HuH-7.5 (cell line): Measurements from ENCODE around the gene OXGR1.
"Not testable (repeated sequence)": the region's sequence is repeated elsewhere in the genome, so short reads cannot be mapped to it uniquely, and the experiment has no call there.

ENCODE experiments used
- DNase-seq: peaks from one replicate; pipeline ENCODE4 v3.0.0; 2011; ENCODE audit warnings: low spot score

The OXGR1 gene

DNA sequence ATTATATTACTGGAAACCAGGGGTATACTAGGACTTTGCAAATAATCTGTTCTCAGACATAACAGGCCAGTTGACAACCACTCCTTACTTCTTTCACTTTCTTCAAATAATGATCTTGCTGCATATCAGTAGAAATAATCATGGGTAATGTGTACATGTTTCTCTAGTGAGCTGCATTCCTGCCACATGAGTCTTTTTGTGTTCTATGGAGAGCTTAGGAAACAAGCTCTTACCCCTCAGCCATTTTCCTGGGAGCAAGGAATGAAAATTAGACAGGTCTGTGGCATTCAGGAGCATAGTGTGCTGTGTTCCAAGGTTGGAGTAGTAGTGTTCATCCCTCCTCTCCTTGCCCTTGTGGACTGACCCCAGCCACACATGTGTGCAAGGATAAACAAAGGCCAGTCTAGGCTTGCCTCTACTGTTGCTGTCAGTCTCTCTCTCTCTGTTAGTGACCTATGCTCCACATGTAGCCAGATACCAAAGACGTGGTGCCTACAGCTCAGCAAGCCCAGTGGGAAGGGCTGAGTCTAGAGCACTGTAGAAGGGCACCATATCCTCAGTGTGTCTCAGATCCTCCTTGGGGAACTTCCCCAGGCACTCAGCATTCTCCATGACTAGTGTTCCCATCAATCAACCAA is 11.5 kb upstream of the OXGR1 start:
- DNase-seq, result no peak

DNA sequence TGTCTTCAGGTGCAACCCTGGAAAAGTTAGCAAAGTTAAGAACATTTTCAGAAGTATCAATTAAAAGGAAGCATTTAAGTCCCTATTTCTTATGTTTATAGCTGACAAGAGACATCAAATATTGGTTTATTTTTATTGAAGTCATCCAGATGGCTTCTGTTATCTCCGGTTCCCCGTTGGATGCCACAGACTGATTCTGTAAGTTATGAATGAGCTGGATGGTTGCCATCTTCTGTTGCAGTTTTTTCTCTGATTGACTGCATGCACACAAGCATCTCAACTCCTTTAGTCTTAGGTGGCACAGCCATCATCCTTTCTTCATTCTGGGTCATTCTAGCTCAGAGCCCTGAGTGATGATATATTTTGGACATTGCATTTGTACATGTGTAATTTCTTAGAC is 10.6 kb upstream of the OXGR1 start:
- no peak for DNase-seq

DNA sequence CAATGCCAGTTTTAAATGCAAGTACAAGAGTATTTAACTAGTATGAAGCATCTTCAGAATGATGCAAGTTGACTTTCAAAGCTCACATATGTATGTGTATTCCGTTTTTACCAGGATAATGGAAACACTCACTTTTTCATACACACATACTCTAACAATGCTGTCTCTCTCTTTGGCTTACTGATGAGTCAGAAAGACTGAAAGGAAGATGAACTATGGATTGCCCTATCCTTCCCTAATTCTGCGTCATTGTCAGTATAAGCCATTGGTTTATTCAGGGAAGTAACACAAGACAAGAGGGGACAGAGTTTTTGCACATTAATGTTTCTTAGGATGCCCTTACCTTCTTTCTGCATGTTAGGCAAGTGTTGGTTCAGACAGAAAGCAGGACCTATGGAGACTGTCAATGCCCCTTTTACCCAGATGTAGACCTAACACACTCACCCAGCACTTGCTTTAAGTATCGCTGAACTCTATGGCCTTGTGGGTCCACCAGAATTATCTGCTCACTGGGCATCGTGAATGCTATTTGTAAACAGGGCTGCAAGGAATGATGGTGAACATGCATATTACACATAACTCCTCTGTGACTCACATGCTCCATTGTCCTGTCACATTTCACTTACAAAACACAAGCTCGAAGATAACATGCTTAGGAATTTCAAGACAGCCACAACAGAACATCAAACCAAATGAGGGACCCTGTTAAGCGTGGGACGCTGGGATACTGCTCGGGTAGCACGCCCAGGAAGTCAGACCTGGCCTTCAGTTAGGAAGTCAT is 10.0 kb upstream of the OXGR1 start:
- DNase-seq, result no peak

DNA sequence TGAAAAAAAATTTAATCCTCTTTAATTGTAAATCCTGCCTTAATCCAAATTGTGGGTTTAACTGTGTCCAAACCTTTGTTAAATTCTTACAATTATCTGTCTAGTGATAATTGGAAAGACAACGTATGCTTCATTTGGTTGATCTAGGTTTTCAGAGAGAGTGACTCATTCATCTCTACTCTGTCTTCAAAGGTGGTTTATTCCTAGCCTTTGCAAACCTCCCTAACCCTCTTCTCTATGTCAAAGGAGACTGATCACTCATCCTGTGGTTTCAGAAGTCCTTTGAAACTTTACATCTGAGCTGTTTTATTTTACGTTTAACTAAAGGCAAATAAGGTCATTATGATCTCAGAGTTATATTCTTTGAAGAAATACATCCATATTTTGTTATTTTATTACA is 8.8 kb upstream of the OXGR1 start:
- DNase-seq, result no peak

GRCh38 chr13:97002581-97002980 is 8.3 kb upstream of the OXGR1 start:
- no peak for DNase-seq

GRCh38 chr13:97001636-97002035 is 7.4 kb upstream of the OXGR1 start:
- no peak for DNase-seq

GRCh38 chr13:97000295-97000925 is 6.1 kb upstream of the OXGR1 start:
- DNase-seq, result no peak

DNA sequence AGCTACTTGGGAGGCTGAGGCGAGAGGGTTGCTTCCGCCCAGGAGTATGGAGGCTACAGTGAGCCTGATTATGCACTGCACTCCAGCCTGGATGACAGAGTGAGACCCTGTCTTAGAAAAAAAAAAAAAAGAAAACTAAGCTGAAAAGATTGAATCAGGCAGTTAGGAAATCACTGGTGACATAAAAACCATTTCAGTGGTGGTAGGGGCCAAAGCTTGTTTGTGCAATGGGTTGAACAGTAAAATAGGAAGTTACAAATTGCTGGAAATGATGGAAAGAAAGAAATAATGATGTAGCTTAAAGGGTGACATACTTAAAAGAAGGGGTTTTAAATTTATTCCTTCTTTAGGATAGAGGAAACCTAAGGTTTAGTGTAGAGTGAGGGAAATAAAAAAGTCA is 4.8 kb upstream of the OXGR1 start:
- DNase-seq, result no peak

DNA sequence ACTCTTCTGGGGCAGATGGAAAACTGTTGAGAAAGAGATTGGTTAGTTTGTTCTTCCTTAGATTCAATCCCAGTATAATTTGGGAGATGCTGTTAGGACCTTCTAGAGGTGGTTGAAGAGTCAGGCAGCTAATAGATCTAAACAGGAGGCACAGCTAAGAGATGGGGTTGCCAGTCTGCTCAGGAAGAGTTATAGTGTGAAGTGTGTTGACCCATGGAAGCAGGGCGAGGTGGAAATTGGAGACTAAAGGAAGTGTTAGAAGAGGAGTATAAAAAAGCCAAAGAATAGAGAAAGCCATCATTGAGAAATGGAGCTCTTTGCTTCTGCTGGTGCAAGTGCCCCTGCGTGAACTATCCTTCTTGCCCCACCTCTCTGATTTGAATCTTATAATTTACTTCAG is 3.8 kb upstream of the OXGR1 start:
- DNase-seq, result no peak

GRCh38 chr13:96996886-96997285 is 2.6 kb upstream of the OXGR1 start:
- no peak for DNase-seq

GRCh38 chr13:96996107-96996506 is 1.8 kb upstream of the OXGR1 start:
- DNase-seq, result no peak

DNA sequence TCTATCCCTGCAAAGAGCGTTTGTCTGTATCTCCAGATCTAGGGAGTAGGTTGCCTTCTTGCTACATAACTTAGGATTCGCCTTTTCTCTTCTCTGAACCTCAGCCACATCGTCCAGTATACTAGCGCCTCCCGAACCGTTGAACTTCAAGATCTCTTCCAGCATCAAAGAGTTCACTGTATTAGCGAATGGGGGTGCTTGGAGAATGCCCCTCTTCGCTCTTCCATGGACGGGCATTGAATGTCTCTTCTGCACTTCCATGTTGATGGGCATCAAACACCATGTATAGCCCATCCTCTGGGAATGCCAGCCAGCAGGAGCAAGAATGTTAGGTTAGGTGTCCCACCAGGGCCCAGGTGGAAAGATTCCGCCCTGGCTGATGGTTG is 575 bp upstream of the OXGR1 start:
- no peak for DNase-seq

- no peak for DNase-seq
Observed at GRCh38 chr13:96993634-96994016, 651 bp downstream of the OXGR1 start.

GRCh38 chr13:96992633-96993032 is 1.6 kb downstream of the OXGR1 start:
- no peak for DNase-seq

- no peak for DNase-seq
Observed at GRCh38 chr13:96991072-96991471, 3.2 kb downstream of the OXGR1 start.

DNA sequence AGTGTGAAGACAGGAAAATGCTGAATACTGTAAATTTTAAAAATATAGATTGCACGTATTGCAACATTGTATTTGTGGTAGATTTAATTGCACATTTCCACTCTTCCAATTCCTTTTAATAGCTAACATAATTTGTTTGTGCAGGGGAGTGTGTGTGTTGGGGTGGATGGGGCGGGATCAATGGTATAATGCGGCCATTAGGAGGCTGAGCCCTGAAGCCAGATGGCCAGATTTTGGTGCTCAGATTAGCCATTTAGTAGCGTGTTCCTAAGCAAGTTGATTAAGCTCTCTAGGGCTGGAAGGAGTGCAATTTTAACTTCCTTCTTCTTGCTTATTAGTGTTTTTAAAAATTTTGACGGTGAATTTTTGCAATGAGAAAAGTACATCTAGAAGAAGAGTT is 5.8 kb downstream of the OXGR1 start:
- no peak for DNase-seq

DNA sequence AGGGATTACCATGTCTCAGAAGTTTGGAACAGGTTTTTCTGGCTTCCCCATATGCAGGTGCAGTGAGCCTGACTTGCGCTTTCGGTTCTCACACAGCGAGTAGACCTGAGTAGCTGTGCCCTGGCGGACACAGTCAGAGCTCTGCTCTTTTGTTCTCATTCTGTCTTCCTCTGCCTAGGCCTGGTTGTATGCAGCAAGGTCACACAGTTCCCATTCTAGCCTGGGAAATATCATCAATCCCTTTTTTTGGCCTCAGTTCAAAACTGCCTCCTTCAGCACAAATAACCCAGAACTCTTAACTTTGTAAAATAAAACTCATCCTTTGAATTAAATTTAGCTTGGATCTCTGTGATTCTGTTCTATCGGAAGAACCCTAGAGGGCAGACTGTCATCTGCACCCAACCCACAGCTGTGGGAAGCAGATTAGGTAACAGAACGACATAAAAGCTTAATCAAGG is 10.2 kb downstream of the OXGR1 start:
- no peak for DNase-seq

- DNase-seq, result no peak
Observed at GRCh38 chr13:96982672-96983071, 11.6 kb downstream of the OXGR1 start.

DNA sequence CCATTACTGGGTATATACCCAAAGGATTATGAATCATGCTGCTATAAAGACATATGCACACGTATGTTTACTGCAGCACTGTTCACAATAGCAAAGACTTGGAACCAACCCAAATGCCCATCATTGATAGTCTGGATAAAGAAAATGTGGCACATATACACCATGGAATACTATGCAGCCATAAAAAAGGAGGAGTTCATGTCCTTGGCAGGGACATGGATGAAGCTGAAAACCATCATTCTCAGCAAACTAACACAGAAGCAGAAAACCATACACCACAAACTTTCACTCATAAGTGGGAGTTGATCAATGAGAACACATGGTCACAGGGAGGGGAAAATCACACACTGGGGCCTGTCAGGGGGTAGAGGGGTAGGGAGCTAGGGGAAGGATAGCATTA is 14.4 kb downstream of the OXGR1 start:
- not testable (repeated sequence) for DNase-seq

DNA sequence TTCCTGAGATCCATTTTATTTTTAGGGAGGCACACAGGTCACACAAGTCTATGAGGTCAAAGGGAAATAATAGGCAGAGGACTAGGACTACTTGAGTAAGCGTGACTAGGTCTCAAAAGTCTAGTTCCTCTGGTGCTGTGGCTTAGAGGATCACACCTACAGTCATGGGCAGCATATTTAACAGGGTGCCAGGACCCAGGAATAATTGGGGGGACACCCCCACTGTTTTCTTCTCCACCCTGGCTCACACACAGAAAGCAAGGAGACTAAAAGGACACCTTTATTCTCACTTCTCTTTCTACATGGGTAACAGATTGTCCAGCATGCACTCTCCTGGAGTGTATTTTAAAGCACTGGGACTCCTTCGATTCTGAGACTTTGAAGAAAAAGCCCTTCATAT is 26.2 kb downstream of the OXGR1 start:
- DNase-seq, result no peak

DNA sequence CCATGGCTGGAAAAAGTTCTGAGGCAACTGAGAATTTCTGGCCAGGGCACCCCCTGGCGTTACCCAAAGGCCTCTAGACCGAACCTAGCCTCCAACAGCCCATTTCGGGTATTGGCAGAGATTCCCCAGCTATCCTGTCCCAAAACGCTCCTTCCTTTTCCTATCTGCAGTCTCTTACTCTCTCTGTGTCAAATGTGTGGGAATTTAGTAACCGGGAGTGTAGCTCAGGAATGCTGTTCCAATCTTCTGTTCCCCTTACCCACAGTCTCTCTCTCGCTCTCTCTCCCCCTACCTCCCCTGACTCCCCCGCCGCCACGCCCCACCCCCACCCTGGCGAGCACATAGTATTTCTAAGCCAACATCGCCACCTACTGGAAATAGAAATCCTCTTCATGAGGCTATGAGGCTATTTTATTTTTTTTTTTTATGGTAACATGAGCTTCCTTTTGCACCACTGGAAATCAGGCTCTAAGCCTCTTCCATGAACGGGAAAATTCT is 27.0 kb downstream of the OXGR1 start:
- DNase-seq, result no peak

- no peak for DNase-seq
Observed at GRCh38 chr13:96966415-96967102, 27.7 kb downstream of the OXGR1 start.
